Measurements from ENCODE around the gene PLSCR3. TPM values are rescaled to one million over a fixed set of nuclear protein-coding genes. Genes with fewer than 3 reads are reported as not detected.

The PLSCR3 gene
- polyA plus RNA-seq, 1 experiment = 76.1 TPM

- no peaks in the 10 kb centered on the region for H3K36me3 ChIP-seq (ENCODE audit: control insufficient read depth, insufficient read depth, low read length)
- no peak for DNase-seq (ENCODE audit: low read depth)
- H3K4me3 ChIP-seq (ENCODE audit: low read depth, low read length) = peak within 1 kb of the TSS; percentile 41
- TF ChIP-seq, protein P1, sequence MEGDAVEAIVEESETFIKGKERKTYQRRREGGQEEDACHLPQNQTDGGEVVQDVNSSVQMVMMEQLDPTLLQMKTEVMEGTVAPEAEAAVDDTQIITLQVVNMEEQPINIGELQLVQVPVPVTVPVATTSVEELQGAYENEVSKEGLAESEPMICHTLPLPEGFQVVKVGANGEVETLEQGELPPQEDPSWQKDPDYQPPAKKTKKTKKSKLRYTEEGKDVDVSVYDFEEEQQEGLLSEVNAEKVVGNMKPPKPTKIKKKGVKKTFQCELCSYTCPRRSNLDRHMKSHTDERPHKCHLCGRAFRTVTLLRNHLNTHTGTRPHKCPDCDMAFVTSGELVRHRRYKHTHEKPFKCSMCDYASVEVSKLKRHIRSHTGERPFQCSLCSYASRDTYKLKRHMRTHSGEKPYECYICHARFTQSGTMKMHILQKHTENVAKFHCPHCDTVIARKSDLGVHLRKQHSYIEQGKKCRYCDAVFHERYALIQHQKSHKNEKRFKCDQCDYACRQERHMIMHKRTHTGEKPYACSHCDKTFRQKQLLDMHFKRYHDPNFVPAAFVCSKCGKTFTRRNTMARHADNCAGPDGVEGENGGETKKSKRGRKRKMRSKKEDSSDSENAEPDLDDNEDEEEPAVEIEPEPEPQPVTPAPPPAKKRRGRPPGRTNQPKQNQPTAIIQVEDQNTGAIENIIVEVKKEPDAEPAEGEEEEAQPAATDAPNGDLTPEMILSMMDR (IDR thresholded peaks at IDR 0.05; ENCODE audit: insufficient read depth, low read depth, low read length) = no peak
- peaks cover 8% of the 10 kb centered on the region for H3K27me3 ChIP-seq (ENCODE audit: control insufficient read depth, insufficient read depth, low read length)
- ChIA-PET POLR2A (no interaction called here), CTCF (interaction anchor here (0.7 to 2.3 kb wide), 3 partner anchors 25 to 179 kb away, joined by 3 to 13 read pairs (median 3); no protein-coding TSS in a partner anchor)
These were observed 13.3 kb downstream of the PLSCR3 start, which contains the start of gene TNK1 for GRCh38 chr17:7380855-7381683. TSS of gene TNK1 (plus strand) at chr17:7381089. CDS start at chr17:7382927, 1,838 bp downstream.

- Histone ChIP-seq H3K4me3 (ENCODE audit: low read depth, low read length) (peak overlapping the region; percentile 41), H3K27me3 (ENCODE audit: control insufficient read depth, insufficient read depth, low read length) (peaks cover 8% of the 10 kb centered on the region), H3K36me3 (ENCODE audit: control insufficient read depth, insufficient read depth, low read length) (no peaks in the 10 kb centered on the region)
- TF ChIP-seq, protein P1 (IDR thresholded peaks at IDR 0.05; ENCODE audit: insufficient read depth, low read depth, low read length) = no peak
- CTCF ChIA-PET = interaction anchor here (0.7 to 2.3 kb wide), 4 partner anchors 24 to 180 kb away, joined by 3 to 13 read pairs (median 3); no protein-coding TSS in a partner anchor
- POLR2A ChIA-PET = no interaction called here
- DNase-seq (ENCODE audit: low read depth) = peak; percentile 39
These were observed 14.0 kb downstream of the PLSCR3 start for GRCh38 chr17:7380321-7380720.

DNA sequence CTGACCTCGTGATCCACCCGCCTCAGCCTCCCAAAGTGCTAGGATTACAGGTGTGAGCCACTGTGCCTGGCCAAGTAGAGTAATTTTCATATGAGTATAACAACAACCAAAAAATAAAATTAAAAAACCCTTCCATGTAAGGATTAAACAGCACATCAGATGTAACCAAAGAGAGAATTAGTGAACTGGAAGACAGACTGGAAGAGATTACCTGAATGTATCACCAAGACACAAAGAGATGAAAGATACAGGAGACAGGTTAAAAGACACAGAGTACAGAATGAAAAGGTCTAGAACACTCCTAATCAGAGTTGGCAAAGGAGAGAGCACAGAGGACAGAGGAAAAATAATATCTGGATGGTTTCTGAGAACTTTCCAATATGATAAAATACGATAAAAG, 15.2 kb downstream of the PLSCR3 start:
- DNase-seq (ENCODE audit: low read depth) = no peak
- ChIA-PET POLR2A (no interaction called here), CTCF (interaction anchor here (2.3 kb wide), 1 partner anchor 23 kb away, joined by 13 read pairs; no protein-coding TSS in a partner anchor)
- Histone ChIP-seq H3K4me3 (ENCODE audit: low read depth, low read length) (no peak overlapping the region), H3K27me3 (ENCODE audit: control insufficient read depth, insufficient read depth, low read length) (peaks cover 8% of the 10 kb centered on the region), H3K36me3 (ENCODE audit: control insufficient read depth, insufficient read depth, low read length) (no peaks in the 10 kb centered on the region)
- TF ChIP-seq, protein P1 (IDR thresholded peaks at IDR 0.05; ENCODE audit: insufficient read depth, low read depth, low read length) = no peak

DNA sequence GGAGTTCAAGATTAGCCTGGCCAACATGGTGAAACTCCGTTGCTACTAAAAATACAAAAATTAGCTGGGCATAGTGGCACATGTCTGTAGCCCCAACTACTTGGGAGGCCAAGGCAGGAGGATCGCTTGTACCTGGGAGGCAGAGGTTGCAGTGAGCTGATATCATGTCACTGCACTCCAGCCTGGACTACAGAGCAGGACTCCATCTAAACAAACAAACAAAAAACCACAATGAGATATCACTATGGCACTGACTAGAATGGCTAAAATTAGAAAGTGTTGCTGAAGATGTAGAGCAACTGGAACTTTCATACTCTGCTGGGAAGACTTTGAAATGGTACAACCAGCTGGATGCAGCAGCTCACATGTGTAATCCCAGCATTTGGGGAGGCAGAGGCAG, 20.0 kb downstream of the PLSCR3 start:
- Histone ChIP-seq H3K36me3 (ENCODE audit: control insufficient read depth, insufficient read depth, low read length) (no peaks in the 10 kb centered on the region), H3K27me3 (ENCODE audit: control insufficient read depth, insufficient read depth, low read length) (peaks cover 4% of the 10 kb centered on the region), H3K4me3 (ENCODE audit: low read depth, low read length) (no peak overlapping the region)
- ChIA-PET POLR2A (no interaction called here), CTCF (interaction anchor here (4.7 kb wide), 1 partner anchor 19 kb away, joined by 23 read pairs; the partner anchor contains the start of gene TMEM95)
- DNase-seq (ENCODE audit: low read depth) = no peak
- TF ChIP-seq, protein P1 (IDR thresholded peaks at IDR 0.05; ENCODE audit: insufficient read depth, low read depth, low read length) = no peak

- TF ChIP-seq, protein P1 (IDR thresholded peaks at IDR 0.05; ENCODE audit: insufficient read depth, low read depth, low read length) = no peak
- Histone ChIP-seq H3K36me3 (ENCODE audit: control insufficient read depth, insufficient read depth, low read length) (no peaks in the 10 kb centered on the region), H3K27me3 (ENCODE audit: control insufficient read depth, insufficient read depth, low read length) (peaks cover 6% of the 10 kb centered on the region), H3K4me3 (ENCODE audit: low read depth, low read length) (no peak overlapping the region)
- ChIA-PET CTCF (interaction anchor here (5.0 kb wide), 1 partner anchor 15 kb away, joined by 24 read pairs; the partner anchor contains the start of gene TMEM95), POLR2A (interaction anchor here (0.5 kb wide), 1 partner anchor 33 kb away, joined by 4 read pairs; the partner anchor contains the start of gene TMEM256)
- no peak for DNase-seq (ENCODE audit: low read depth)
These were observed 23.5 kb downstream of the PLSCR3 start for GRCh38 chr17:7370853-7371252.

Data from BJ (cell line).